AG04449 (cell line): ENCODE measurements around the gene MAFF.

Experiments
- CTCF ChIA-PET: fragments of 350-600 bp; formaldehyde crosslinking; extraction: SDS; loops from one replicate; lab custom pipeline; 2021; ENCODE audit warnings: antibody characterized with exemption; lab: Yijun Ruan, JAX
- POLR2A ChIA-PET: fragments of 400-600, 350-600 bp; formaldehyde crosslinking; extraction: SDS; loops from one replicate; lab custom pipeline; 2020; ENCODE audit warnings: antibody characterized with exemption, inconsistent platforms; lab: Yijun Ruan, JAX
- DNase-seq: peaks from one replicate; pipeline ENCODE4 v3.0.0-alpha.2; 2010; ENCODE audit warnings: low read depth, low spot score
- H3K4me3 ChIP-seq: 2 replicates; pipeline ENCODE4 v1.5.1; 2011; ENCODE audit warnings: low read depth, mild to moderate bottlenecking, control low read depth, low read length
- TF ChIP-seq, protein P1 (sequence below): IDR thresholded peaks from one replicate; pipeline ENCODE4 v1.5.1; 2011; ENCODE audit warnings: mild to moderate bottlenecking, moderate library complexity, low read length, control low read depth, inconsistent platforms; ENCODE audit not compliant: insufficient read depth; ENCODE audit errors: missing control alignments

MAFF gene

DNA sequence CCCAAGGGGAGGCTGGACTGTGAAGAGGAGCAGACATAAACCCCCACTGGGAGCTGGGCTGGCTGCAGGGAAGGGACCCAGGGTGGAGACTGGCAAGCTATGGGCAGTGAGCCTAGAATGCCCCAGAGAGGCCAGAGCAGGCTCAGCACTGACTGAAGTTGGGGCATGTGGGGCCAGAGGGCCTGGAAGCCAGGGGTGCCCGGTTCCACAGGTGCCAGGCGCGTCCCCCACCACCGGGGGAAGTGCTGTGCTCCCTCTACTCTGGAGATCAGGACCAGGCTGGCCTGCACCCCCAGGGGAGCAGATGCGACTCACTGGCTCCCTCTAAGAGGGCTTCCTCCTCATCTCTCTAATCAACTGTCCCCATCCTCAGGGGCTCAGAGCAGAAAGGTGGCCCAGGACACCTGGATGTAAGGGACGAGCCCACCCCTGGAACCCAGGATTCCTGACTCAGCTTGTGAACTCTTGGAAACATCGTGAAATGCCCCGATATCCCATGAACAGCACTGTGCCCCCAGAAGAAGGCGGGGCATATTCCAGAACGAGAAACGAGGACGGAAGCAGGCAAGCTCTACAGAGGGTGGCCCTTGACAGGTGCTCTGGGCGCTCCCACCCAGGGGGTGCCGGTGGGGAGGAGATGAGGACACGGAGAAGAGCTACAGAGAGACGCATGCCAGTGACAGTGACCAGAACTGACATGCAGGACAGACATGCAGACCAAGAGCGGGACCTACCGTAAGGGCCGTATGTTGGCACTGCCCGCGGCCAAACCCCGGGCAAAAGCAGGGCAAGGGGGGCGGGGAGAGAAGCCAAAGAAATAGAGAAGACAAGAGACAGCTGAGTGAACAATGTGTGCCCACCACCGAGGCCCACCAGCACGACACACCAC, 20.4 kb downstream of the MAFF start:
- DNase-seq = no peak
- ChIA-PET CTCF (interaction anchor here (1.1 to 1.7 kb wide), 2 partner anchors 9 to 108 kb away, joined by 3 to 8 read pairs; no protein-coding TSS in a partner anchor), POLR2A (no interaction called here)
- H3K4me3 ChIP-seq = no peak overlapping the region
- TF ChIP-seq, protein P1, sequence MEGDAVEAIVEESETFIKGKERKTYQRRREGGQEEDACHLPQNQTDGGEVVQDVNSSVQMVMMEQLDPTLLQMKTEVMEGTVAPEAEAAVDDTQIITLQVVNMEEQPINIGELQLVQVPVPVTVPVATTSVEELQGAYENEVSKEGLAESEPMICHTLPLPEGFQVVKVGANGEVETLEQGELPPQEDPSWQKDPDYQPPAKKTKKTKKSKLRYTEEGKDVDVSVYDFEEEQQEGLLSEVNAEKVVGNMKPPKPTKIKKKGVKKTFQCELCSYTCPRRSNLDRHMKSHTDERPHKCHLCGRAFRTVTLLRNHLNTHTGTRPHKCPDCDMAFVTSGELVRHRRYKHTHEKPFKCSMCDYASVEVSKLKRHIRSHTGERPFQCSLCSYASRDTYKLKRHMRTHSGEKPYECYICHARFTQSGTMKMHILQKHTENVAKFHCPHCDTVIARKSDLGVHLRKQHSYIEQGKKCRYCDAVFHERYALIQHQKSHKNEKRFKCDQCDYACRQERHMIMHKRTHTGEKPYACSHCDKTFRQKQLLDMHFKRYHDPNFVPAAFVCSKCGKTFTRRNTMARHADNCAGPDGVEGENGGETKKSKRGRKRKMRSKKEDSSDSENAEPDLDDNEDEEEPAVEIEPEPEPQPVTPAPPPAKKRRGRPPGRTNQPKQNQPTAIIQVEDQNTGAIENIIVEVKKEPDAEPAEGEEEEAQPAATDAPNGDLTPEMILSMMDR = no peak

DNA sequence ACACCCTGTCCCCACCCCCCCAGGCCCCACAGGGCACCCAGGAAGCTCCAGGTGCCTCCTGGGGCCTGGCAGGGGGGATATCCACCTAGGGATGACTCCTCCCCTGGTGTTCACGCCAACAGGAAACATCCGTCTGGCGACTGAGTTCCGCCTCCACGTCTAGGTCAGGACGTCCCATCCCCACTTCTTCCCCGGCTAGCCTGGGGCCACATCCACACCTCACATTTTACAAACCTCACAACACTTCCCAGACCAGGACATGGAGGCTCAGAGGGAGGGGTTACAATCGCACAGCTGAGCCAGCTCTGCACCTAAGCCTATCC, 21.0 kb downstream of the MAFF start:
- ChIA-PET POLR2A (no interaction called here), CTCF (interaction anchor here (1.1 to 1.7 kb wide), 2 partner anchors 8 to 108 kb away, joined by 3 to 8 read pairs; no protein-coding TSS in a partner anchor)
- no peak for DNase-seq
- no peak overlapping the region for H3K4me3 ChIP-seq
- TF ChIP-seq, protein P1 = no peak

DNA sequence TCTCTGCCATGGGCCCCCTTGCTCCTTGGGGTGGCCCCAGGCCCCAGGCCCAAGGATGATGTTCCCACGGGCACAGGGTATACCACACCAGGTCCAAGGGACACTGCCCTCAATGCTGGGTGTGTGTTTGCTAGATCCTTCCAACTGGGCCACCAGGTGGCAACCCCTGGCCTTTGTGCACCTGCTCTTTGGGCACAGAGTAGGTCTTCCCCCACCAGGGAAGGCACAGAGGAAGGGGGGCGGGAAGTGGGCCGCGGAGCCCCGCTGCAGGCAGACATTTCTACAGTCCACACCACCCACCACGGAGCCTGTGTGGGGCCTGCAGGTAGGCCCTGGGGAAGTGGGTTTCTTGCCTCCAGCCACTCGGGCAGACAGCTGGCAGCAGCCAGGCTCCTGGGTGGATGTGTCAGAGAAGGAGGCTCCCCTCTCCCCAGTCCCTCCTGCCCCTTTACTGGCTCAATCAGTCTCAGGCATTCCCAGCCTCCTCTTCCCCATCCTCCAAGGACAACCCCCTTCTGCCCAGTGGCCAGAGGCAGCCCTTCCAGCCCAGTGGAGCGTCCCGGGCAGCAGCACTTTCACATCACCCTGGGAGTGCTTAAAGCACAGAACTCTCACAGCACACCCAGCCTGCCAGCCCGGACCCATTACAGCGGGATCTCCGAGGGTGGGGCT, 21.6 kb downstream of the MAFF start:
- DNase-seq = no peak
- CTCF ChIA-PET = interaction anchor here (0.9 kb wide), 1 partner anchor 104 kb away, joined by 3 read pairs; no protein-coding TSS in a partner anchor
- TF ChIP-seq, protein P1 = no peak
- H3K4me3 ChIP-seq = no peak overlapping the region
- POLR2A ChIA-PET = no interaction called here

DNA sequence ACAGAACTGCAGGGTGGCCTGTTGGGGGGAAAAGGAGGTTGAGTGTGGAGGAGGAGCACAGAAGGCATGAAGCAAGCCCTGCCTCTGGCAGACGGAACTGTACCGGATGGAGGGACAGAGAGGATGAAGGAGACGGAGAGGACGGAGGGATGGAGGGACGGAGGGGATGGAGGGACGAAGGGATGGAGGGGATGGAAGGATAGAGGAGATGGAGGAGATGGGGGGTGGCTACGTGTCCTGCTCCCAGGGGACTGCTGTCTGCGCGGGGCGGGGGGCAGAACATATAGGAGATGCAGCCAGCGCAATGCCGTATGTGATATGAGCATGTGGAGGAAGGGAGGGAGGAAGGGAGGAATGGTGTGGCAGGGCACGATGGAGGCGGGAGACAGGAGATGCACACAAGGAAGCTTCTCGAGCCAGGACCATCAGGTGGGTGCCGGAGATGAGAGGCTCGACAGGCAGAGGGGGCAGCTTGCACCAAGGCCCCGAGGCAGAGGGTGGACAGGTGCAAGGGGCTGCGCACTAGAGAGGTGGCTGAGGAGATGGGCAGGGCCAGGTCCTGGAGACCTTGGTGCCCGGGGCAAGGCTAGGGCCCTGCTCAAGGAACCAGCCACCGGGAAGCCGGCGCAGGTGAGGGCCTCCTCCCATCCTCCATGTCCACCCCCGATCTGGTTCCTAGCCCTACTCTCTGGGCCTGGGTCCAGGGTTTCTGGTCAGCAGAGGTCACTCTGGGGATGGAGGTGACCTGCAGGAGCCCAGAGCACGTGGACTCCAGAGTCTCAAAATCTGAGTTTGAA, 25.3 kb downstream of the MAFF start:
- H3K4me3 ChIP-seq = no peak overlapping the region
- TF ChIP-seq, protein P1 = no peak
- CTCF ChIA-PET = interaction anchor here (0.9 to 2.8 kb wide), 3 partner anchors 7 to 44 kb away, joined by 3 to 15 read pairs (median 4); no protein-coding TSS in a partner anchor
- no peak for DNase-seq
- POLR2A ChIA-PET = no interaction called here

DNA sequence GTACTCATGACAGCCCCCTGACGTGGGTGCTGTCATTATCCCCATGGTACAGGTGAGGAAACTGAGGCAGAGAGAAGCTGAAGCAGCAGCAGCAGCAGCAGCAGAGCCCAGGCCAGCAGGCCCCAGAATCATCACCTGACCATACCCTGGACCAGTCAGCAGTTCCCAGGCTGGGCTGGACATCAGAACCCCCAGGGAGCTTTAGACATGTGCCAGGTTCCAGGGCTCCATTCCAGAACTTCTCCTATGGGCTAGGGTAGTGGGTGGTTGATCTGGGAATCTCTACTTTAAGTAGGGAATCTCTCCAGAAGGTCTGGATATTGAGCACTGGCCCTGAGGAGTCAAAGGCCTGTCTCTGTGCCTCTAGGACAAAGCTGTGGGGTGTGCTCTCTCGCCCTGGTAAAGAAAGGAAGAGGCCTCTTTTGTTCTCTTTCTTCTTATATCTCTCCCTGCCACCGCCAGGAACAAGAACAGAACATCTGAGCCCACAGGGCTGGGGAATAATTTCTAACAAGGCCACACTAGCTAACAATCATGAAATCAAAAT, 26.6 kb downstream of the MAFF start:
- DNase-seq = no peak
- TF ChIP-seq, protein P1 = no peak
- POLR2A ChIA-PET = interaction anchor here (1.1 to 1.9 kb wide), 2 partner anchors 10 to 11 kb away, joined by 3 to 9 read pairs; no protein-coding TSS in a partner anchor
- CTCF ChIA-PET = interaction anchor here (0.9 to 4.0 kb wide), 10 partner anchors 9 to 177 kb away, joined by 3 to 18 read pairs (median 4); partner anchors contain the start of gene MAFF
- H3K4me3 ChIP-seq = no peak overlapping the region
